HG02981 (cell line): ENCODE results near the gene ODAD3.
A peak's percentile ranks its signal among the peaks of the same experiment; 100 is the strongest.

Experiments
- ATAC-seq: cut with Tn5 transposase; IDR thresholded peaks from one replicate; pipeline ENCODE4 v1.9.1; 2021; ENCODE audit warnings: mild to moderate bottlenecking, moderate library complexity; ENCODE audit not compliant: unreplicated experiment

ODAD3 gene

GRCh38 chr19:11378319-11379189 is 56.4 kb downstream of the ODAD3 start:
- no peak for ATAC-seq

- ATAC-seq: no peak
Observed at GRCh38 chr19:11377756-11378155, 57.2 kb downstream of the ODAD3 start.

GRCh38 chr19:11377237-11377636 is 57.7 kb downstream of the ODAD3 start:
- no peak for ATAC-seq

GRCh38 chr19:11375143-11375948 is 59.6 kb downstream of the ODAD3 start:
- ATAC-seq: no peak

- peak; percentile 89 for ATAC-seq
Observed at GRCh38 chr19:11374433-11375142, 60.3 kb downstream of the ODAD3 start, which contains the start of gene SWSAP1. Gene SWSAP1 (plus strand): TSS chr19:11374666. CDS start chr19:11374681, 15 bp downstream.

GRCh38 chr19:11373885-11374432 is 61.0 kb downstream of the ODAD3 start:
- ATAC-seq: no peak

GRCh38 chr19:11373166-11373884 is 61.6 kb downstream of the ODAD3 start:
- ATAC-seq: no peak

GRCh38 chr19:11370744-11371143 is 64.2 kb downstream of the ODAD3 start:
- ATAC-seq: no peak
